A549 (cell line): ENCODE results near the gene SLC8A1. TPM values are rescaled to one million over a fixed set of nuclear protein-coding genes. Genes with fewer than 3 reads are reported as not detected.

Source experiments
- ATAC-seq, 2 experiments: fragments of 200-7000 bp in 1 of 2; fragments of >200 bp in 1 of 2; cut with Nextera tagmentation in 1 of 2; cut with Tn5 transposase in 1 of 2; 3 replicates each; pipeline versions ENCODE4 v1.8.0 to v1.9.1; 2018 to 2020; ENCODE audit warnings: mild to moderate bottlenecking in 1 of 2, moderate library complexity in 1 of 2
- CTCF ChIA-PET: fragments of 300-600 bp; sonication (Branson Sonifier 250); formaldehyde crosslinking; extraction: SDS; loops from one replicate; lab custom pipeline; 2021; ENCODE audit warnings: antibody characterized with exemption, inconsistent platforms; lab: Yijun Ruan, JAX
- POLR2A ChIA-PET: fragments of 350-600 bp; formaldehyde crosslinking; extraction: SDS; loops from one replicate; lab custom pipeline; 2021; ENCODE audit warnings: antibody characterized with exemption, inconsistent platforms; lab: Yijun Ruan, JAX
- DNase-seq, 2 experiments: peaks; one replicate each; pipeline versions ENCODE4 v3.0.0 to v3.0.0-alpha.2; 2011 to 2016; ENCODE audit warnings: low read depth in 1 of 2, low spot score in 1 of 2
- FAIRE-seq: peaks from 2 replicates; lab custom pipeline; 2011; peaks lifted over from hg19 to GRCh38; lab: Jason Lieb, UNC
- H3K27ac ChIP-seq, 2 experiments: fragments of >200 bp; sonication (Bioruptor Twin); formaldehyde crosslinking; 3 replicates each; pipeline ENCODE4 v1.5.1; 2016 to 2017
- H3K4me1 ChIP-seq: fragments of >200 bp; sonication (Bioruptor Twin); formaldehyde crosslinking; 3 replicates; pipeline ENCODE4 v1.6.1; 2016
- H3K4me2 ChIP-seq: fragments of >200 bp; sonication (Bioruptor Twin); formaldehyde crosslinking; 3 replicates; pipeline ENCODE4 v1.6.1; 2016
- H3K4me3 ChIP-seq: fragments of >200 bp; sonication (Bioruptor Twin); formaldehyde crosslinking; 3 replicates; pipeline ENCODE4 v1.5.1; 2016
- H3K9me3 ChIP-seq: fragments of >200 bp; sonication (Bioruptor Twin); formaldehyde crosslinking; 3 replicates; pipeline ENCODE4 v1.6.1; 2016
- CHD2 ChIP-seq: fragments of 150-350 bp; IDR thresholded peaks from 2 replicates; pipeline ENCODE4 v1.6.1; 2014; ENCODE audit warnings: low read length; ENCODE audit not compliant: partially characterized antibody
- EHF ChIP-seq: fragments of 250-450 bp; sonication (Bioruptor Pico); IDR thresholded peaks from 2 replicates; pipeline ENCODE4 v1.5.0; 2020; ENCODE audit warnings: mild to moderate bottlenecking
- EHMT2 ChIP-seq: fragments of 200-600 bp; sonication (generic); IDR thresholded peaks from 2 replicates; pipeline ENCODE4 v1.6.1; 2016; ENCODE audit warnings: antibody characterized with exemption, low read depth, mild to moderate bottlenecking, moderate library complexity
- HOXA7 ChIP-seq: fragments of 250-450 bp; sonication (Bioruptor Pico); IDR thresholded peaks from 2 replicates; pipeline ENCODE4 v1.5.0; 2020; ENCODE audit warnings: mild to moderate bottlenecking, moderate library complexity
- JUN ChIP-seq, 2 experiments: fragments of >200 bp; sonication (Bioruptor Twin); formaldehyde crosslinking; IDR thresholded peaks; 2 replicates in 1 of 2; 3 replicates in 1 of 2; pipeline ENCODE4 v1.6.1; 2016 to 2017
- JUNB ChIP-seq: fragments of >200 bp; sonication (Bioruptor Twin); formaldehyde crosslinking; IDR thresholded peaks from 2 replicates; pipeline ENCODE4 v1.6.1; 2016
- KDM5A ChIP-seq: fragments of 200-600 bp; sonication (generic); IDR thresholded peaks from 2 replicates; pipeline ENCODE4 v1.6.1; 2016; ENCODE audit warnings: antibody characterized with exemption, mild to moderate bottlenecking
- NFE2L2 ChIP-seq: fragments of 150-350 bp; conservative IDR thresholded peaks from 2 replicates; pipeline ENCODE4 v1.6.1; 2014; ENCODE audit warnings: low read length
- PHF8 ChIP-seq: fragments of 200-600 bp; sonication (generic); IDR thresholded peaks from 2 replicates; pipeline ENCODE4 v1.6.1; 2016; ENCODE audit warnings: low read depth, mild to moderate bottlenecking, antibody characterized with exemption, moderate library complexity, borderline replicate concordance
- POLR2A ChIP-seq: IDR thresholded peaks from 2 replicates; pipeline ENCODE4 v1.6.1; 2012; ENCODE audit warnings: mild to moderate bottlenecking, low read length
- POLR2AphosphoS2 ChIP-seq: conservative IDR thresholded peaks from 2 replicates; pipeline ENCODE4 v1.6.1; 2012; ENCODE audit warnings: low read length, improper control_type of control experiment, inconsistent platforms
- RARB ChIP-seq: fragments of 250-450 bp; sonication (Bioruptor Pico); IDR thresholded peaks from 2 replicates; pipeline ENCODE4 v1.8.0; 2021; ENCODE audit warnings: mild to moderate bottlenecking, moderate library complexity
- RFX5 ChIP-seq: fragments of 450-650 bp; IDR thresholded peaks from 2 replicates; pipeline ENCODE4 v1.7.1; 2014; ENCODE audit warnings: antibody characterized with exemption, mild to moderate bottlenecking, moderate library complexity
- RNF2 ChIP-seq: fragments of 200-600 bp; sonication (generic); IDR thresholded peaks from 2 replicates; pipeline ENCODE4 v1.6.1; 2016; ENCODE audit warnings: low read depth, mild to moderate bottlenecking, antibody characterized with exemption, moderate library complexity, borderline replicate concordance
- SREBF2 ChIP-seq: fragments of 450-650 bp; IDR thresholded peaks from 2 replicates; pipeline ENCODE4 v1.6.1; 2014; ENCODE audit warnings: mild to moderate bottlenecking, moderate library complexity
- ZC3H11A ChIP-seq: fragments of 450-650 bp; IDR thresholded peaks from 2 replicates; pipeline ENCODE4 v1.6.1; 2014; ENCODE audit warnings: antibody characterized with exemption, mild to moderate bottlenecking
- WGBS: methylation state at CpG from one replicate; pipeline ENCODE4 v1.1.6; 2017; ENCODE audit errors: missing lambda C conversion rate; 5-methylcytosine and 5-hydroxymethylcytosine counted together
- polyA plus RNA-seq, 4 experiments: library from polyadenylated mRNA; depleted of rRNA in 3 of 4; stranded (reverse); fragments of >200 nt; fragmentation: RNase III in 1 of 4; extraction: RNeasy Plus Mini Kit Qiagen cat#74134 plus additional on column Dnase treatment in 1 of 4; gene quantifications; 2 replicates in 3 of 4; 3 replicates in 1 of 4; pipeline ENCODE4 v1.2.3, GENCODE V29; 2011 to 2017
- TF ChIP-seq, protein P1 (sequence below): fragments of 250-450 bp; sonication (Bioruptor Pico); IDR thresholded peaks from 2 replicates; pipeline ENCODE4 v1.5.0; 2020; ENCODE audit warnings: low read depth, mild to moderate bottlenecking, moderate library complexity
- TF ChIP-seq, protein P2 (sequence below): fragments of 450-650 bp; IDR thresholded peaks from 2 replicates; pipeline ENCODE4 v1.6.1; 2014; ENCODE audit warnings: antibody characterized with exemption
- TF ChIP-seq, protein P3 (sequence below): IDR thresholded peaks from 2 replicates; pipeline ENCODE4 v1.6.1; 2012
- TF ChIP-seq, protein P4 (sequence below): fragments of >200 bp; sonication (Bioruptor Twin); formaldehyde crosslinking; IDR thresholded peaks from 3 replicates; pipeline ENCODE4 v1.5.1; 2016
- TF ChIP-seq, protein P5 (sequence below): IDR thresholded peaks from 2 replicates; pipeline ENCODE4 v1.6.1; 2012

Gene SLC8A1
- polyA plus RNA-seq, 2 of the 4 experiments (the other 2 are of a cell fraction), result 0.28 to 0.92 TPM

DNA sequence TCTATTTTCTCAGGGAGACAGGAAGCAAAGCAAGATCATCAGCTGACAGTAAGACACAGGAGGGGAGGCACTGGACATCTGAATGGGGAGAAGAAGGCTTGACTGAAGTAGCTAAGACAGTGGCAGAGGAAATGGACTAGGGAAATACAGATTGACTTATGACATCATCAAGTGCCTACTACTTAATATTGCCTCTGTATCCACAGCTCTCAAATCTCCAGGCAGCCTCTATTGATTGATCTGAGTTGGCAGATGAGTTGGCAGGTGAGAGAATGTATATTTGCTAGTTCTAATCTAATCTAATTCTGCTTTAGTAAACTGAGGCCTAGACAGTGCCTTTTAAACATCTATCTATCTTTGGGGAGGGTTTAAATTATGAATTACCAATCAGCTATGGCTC is 242.1 kb downstream of the SLC8A1 start:
- ChIA-PET POLR2A (no interaction called here), CTCF (interaction anchor here (1.1 kb wide), 1 partner anchor 345 kb away, joined by 3 read pairs; no protein-coding TSS in a partner anchor)
- no peak for ATAC-seq
- no peak overlapping the region for H3K4me2 ChIP-seq
- no peak overlapping the region for H3K4me3 ChIP-seq
- TF ChIP-seq, protein P1, sequence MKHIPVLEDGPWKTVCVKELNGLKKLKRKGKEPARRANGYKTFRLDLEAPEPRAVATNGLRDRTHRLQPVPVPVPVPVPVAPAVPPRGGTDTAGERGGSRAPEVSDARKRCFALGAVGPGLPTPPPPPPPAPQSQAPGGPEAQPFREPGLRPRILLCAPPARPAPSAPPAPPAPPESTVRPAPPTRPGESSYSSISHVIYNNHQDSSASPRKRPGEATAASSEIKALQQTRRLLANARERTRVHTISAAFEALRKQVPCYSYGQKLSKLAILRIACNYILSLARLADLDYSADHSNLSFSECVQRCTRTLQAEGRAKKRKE (CRISPR knock-in tag), result no peak
- TF ChIP-seq JUN (IDR thresholded peaks at IDR 0.05), result no peak
- TF ChIP-seq EHMT2, result no peak
- TF ChIP-seq KDM5A, result no peak
- DNase-seq, result no peak
- FAIRE-seq, result no peak
- H3K4me1 ChIP-seq, result no peaks in the 10 kb centered on the region
- H3K9me3 ChIP-seq, result no peaks in the 10 kb centered on the region
- no peak overlapping the region for H3K27ac ChIP-seq

DNA sequence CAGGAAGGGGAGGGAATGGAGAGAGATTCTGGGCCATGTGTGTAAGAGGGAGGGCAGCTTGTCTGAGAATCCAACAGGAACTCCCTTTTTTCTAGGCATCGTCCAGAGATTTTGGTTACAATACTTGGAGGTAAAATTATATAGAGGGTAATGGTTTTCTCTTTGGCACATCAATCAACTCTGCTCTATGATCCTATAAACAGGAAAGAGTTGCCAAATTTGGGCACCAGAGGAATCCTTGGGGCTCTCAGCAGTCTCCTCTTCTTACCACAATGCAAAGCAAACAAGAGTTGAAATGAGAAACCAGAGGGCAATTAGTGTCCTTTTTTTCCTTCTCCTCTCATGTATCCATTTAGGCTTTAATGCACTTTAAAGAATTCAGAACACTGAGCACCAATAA is 243.4 kb downstream of the SLC8A1 start:
- TF ChIP-seq RNF2 (no peak), EHF (CRISPR knock-in tag) (no peak), JUNB (no peak), NFE2L2 (no peak)
- TF ChIP-seq, protein P2, sequence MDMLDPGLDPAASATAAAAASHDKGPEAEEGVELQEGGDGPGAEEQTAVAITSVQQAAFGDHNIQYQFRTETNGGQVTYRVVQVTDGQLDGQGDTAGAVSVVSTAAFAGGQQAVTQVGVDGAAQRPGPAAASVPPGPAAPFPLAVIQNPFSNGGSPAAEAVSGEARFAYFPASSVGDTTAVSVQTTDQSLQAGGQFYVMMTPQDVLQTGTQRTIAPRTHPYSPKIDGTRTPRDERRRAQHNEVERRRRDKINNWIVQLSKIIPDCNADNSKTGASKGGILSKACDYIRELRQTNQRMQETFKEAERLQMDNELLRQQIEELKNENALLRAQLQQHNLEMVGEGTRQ, result no peak
- DNase-seq, result no peak
- no peak overlapping the region for H3K4me3 ChIP-seq
- no peaks in the 10 kb centered on the region for H3K4me1 ChIP-seq
- FAIRE-seq, result no peak
- no peak overlapping the region for H3K4me2 ChIP-seq
- H3K9me3 ChIP-seq, result no peaks in the 10 kb centered on the region
- 5% methylated on average over 1 of the region's 1 CpG for WGBS
- no peak overlapping the region for H3K27ac ChIP-seq
- ChIA-PET CTCF (interaction anchor here (1.3 kb wide), 1 partner anchor 346 kb away, joined by 3 read pairs; no protein-coding TSS in a partner anchor), POLR2A (no interaction called here)
- no peak for ATAC-seq

DNA sequence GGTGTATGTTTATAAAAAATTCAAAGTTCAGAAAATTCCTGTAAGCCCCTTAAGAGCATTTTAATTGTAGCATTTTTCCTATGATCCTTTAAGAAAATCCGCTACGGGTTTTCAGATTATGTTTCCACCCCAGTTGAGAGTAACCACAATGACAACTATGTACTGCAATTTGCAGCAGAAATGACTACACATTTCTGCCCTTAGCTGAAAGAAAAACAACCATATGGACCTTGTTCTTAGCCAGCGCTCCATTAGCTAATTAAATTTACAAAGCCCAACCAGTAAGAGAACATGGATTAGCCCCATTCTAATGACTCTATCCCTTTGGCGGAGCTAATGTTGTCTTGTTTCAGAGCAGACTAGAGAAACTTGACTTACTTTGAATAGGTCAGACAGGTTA is 247.6 kb downstream of the SLC8A1 start:
- H3K9me3 ChIP-seq, result no peaks in the 10 kb centered on the region
- no peak for FAIRE-seq
- CTCF ChIA-PET, result interaction anchor here (1.9 kb wide), 1 partner anchor 9 kb away, joined by 5 read pairs; no protein-coding TSS in a partner anchor
- no peak for ATAC-seq
- H3K4me2 ChIP-seq, result no peak overlapping the region
- 61% methylated on average over 4 of the region's 4 CpGs for WGBS
- POLR2A ChIA-PET, result no interaction called here
- TF ChIP-seq RARB (CRISPR knock-in tag), result no peak
- H3K4me3 ChIP-seq, result no peak overlapping the region
- H3K4me1 ChIP-seq, result no peaks in the 10 kb centered on the region
- no peak for DNase-seq
- H3K27ac ChIP-seq, result no peak overlapping the region

DNA sequence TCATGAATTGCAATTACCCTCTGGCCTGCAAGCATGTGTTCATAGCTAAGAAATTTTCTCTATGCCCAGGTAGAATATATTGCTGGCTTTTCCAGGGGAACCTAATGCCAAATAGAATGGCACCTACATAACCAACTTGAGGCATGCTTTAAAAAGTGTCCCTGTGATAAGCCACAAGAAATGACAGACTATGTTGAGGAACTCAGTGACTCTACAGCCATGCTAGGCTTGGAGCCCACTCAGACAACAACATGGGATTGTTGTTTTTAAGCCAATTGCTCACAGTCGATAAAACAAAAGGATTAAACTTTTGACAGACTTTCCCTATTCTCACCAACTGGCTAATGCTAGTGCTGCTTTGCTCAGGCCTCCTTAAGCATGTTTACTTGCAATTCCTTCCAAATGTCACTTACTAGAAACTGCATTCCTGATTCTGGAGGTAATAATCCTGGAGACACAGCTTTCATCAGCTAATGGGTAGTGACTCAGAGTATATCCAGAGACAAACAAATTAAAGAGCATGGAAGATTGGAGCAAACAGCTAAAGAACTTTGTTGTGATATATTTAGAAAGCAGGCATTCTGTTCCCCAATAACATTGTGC is 249.0 kb downstream of the SLC8A1 start:
- no peak for TF ChIP-seq PHF8
- TF ChIP-seq, protein P3, sequence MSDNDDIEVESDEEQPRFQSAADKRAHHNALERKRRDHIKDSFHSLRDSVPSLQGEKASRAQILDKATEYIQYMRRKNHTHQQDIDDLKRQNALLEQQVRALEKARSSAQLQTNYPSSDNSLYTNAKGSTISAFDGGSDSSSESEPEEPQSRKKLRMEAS, result no peak
- TF ChIP-seq SREBF2, result no peak
- TF ChIP-seq, protein P4, sequence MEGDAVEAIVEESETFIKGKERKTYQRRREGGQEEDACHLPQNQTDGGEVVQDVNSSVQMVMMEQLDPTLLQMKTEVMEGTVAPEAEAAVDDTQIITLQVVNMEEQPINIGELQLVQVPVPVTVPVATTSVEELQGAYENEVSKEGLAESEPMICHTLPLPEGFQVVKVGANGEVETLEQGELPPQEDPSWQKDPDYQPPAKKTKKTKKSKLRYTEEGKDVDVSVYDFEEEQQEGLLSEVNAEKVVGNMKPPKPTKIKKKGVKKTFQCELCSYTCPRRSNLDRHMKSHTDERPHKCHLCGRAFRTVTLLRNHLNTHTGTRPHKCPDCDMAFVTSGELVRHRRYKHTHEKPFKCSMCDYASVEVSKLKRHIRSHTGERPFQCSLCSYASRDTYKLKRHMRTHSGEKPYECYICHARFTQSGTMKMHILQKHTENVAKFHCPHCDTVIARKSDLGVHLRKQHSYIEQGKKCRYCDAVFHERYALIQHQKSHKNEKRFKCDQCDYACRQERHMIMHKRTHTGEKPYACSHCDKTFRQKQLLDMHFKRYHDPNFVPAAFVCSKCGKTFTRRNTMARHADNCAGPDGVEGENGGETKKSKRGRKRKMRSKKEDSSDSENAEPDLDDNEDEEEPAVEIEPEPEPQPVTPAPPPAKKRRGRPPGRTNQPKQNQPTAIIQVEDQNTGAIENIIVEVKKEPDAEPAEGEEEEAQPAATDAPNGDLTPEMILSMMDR, result no peak
- no peak for TF ChIP-seq HOXA7 (CRISPR knock-in tag)
- TF ChIP-seq, protein P1 (CRISPR knock-in tag), result no peak
- TF ChIP-seq POLR2A, result no peak
- TF ChIP-seq ZC3H11A, result no peak
- TF ChIP-seq, protein P5, sequence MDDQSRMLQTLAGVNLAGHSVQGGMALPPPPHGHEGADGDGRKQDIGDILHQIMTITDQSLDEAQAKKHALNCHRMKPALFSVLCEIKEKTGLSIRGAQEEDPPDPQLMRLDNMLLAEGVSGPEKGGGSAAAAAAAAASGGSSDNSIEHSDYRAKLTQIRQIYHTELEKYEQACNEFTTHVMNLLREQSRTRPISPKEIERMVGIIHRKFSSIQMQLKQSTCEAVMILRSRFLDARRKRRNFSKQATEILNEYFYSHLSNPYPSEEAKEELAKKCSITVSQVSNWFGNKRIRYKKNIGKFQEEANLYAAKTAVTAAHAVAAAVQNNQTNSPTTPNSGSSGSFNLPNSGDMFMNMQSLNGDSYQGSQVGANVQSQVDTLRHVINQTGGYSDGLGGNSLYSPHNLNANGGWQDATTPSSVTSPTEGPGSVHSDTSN, result no peak
- no peak for TF ChIP-seq EHMT2
- TF ChIP-seq POLR2AphosphoS2, result no peak
- TF ChIP-seq RFX5, result no peak
- no peak for TF ChIP-seq CHD2
- TF ChIP-seq, all 56 proteins: peak for 0
- Histone ChIP-seq H3K4me3 (no peak overlapping the region), H3K27ac (no peak overlapping the region), H3K4me2 (no peak overlapping the region), H3K9me3 (no peaks in the 10 kb centered on the region), H3K4me1 (no peaks in the 10 kb centered on the region)
- FAIRE-seq (no peak), DNase-seq (no peak), ATAC-seq (no peak; a peak in 1 of 6 replicates)
- ChIA-PET CTCF (interaction anchor here (1.0 to 1.6 kb wide), 3 partner anchors 11 to 352 kb away, joined by 3 to 4 read pairs (median 4); no protein-coding TSS in a partner anchor), POLR2A (no interaction called here)
- 0% methylated on average over 1 of the region's 1 CpG for WGBS
